Effector memory CD4-positive, alpha-beta T cell (primary cell): ENCODE results near the gene COBL.

Experiments
- DNase-seq, 3 donors: peaks; one replicate each; pipeline ENCODE4 v3.0.0-alpha.2; 2020
- H3K27ac ChIP-seq: 2 replicates; pipeline ENCODE4 v1.7.0; 2013; ENCODE audit warnings: mild to moderate bottlenecking, low read length, moderate library complexity; ENCODE audit not compliant: insufficient read depth, poor library complexity, severe bottlenecking
- H3K27me3 ChIP-seq: replicated peaks from 2 replicates; pipeline ENCODE4 v1.7.0; 2013; ENCODE audit warnings: mild to moderate bottlenecking, low read length; ENCODE audit not compliant: insufficient read depth, control insufficient read depth, poor library complexity, severe bottlenecking
- H3K36me3 ChIP-seq: 2 replicates; pipeline ENCODE4 v1.7.0; 2013; ENCODE audit warnings: mild to moderate bottlenecking, low read length, moderate library complexity; ENCODE audit not compliant: control insufficient read depth, insufficient read depth
- H3K4me1 ChIP-seq: 2 replicates; pipeline ENCODE4 v1.7.0; 2013; ENCODE audit warnings: low read length, mild to moderate bottlenecking; ENCODE audit not compliant: control insufficient read depth, insufficient read depth, poor library complexity, severe bottlenecking
- H3K4me3 ChIP-seq: 2 replicates; pipeline ENCODE4 v1.7.0; 2013; ENCODE audit warnings: low read length, low read depth, mild to moderate bottlenecking; ENCODE audit not compliant: insufficient read depth, poor library complexity, severe bottlenecking
- H3K9me3 ChIP-seq: 2 replicates; pipeline ENCODE4 v1.7.0; 2013; ENCODE audit warnings: mild to moderate bottlenecking, low read length, moderate library complexity; ENCODE audit not compliant: control insufficient read depth

COBL gene

GRCh38 chr7:51085034-51085692, 231.4 kb downstream of the COBL start:
- no peak for DNase-seq
- Histone ChIP-seq H3K27ac (no peak overlapping the region), H3K9me3 (peaks cover 1% of the 10 kb centered on the region), H3K4me1 (no peaks in the 10 kb centered on the region), H3K27me3 (no peaks in the 10 kb centered on the region), H3K4me3 (no peak overlapping the region), H3K36me3 (no peaks in the 10 kb centered on the region)

GRCh38 chr7:51084121-51084520, 232.5 kb downstream of the COBL start:
- Histone ChIP-seq H3K27me3 (no peaks in the 10 kb centered on the region), H3K4me3 (no peak overlapping the region), H3K36me3 (no peaks in the 10 kb centered on the region), H3K4me1 (no peaks in the 10 kb centered on the region), H3K9me3 (no peaks in the 10 kb centered on the region), H3K27ac (no peak overlapping the region)
- DNase-seq, result no peak

GRCh38 chr7:51082940-51083533, 233.6 kb downstream of the COBL start:
- no peak overlapping the region for H3K4me3 ChIP-seq
- no peaks in the 10 kb centered on the region for H3K4me1 ChIP-seq
- H3K36me3 ChIP-seq, result no peaks in the 10 kb centered on the region
- no peaks in the 10 kb centered on the region for H3K9me3 ChIP-seq
- DNase-seq, result no peak
- H3K27ac ChIP-seq, result no peak overlapping the region
- H3K27me3 ChIP-seq, result no peaks in the 10 kb centered on the region

- no peaks in the 10 kb centered on the region for H3K36me3 ChIP-seq
- H3K27me3 ChIP-seq, result no peaks in the 10 kb centered on the region
- H3K4me1 ChIP-seq, result no peaks in the 10 kb centered on the region
- H3K9me3 ChIP-seq, result no peaks in the 10 kb centered on the region
- no peak overlapping the region for H3K27ac ChIP-seq
- DNase-seq, result no peak
- no peak overlapping the region for H3K4me3 ChIP-seq
Observed at GRCh38 chr7:51082096-51082840, 234.3 kb downstream of the COBL start.

GRCh38 chr7:51081270-51081890, 235.2 kb downstream of the COBL start:
- no peak overlapping the region for H3K27ac ChIP-seq
- no peak overlapping the region for H3K4me3 ChIP-seq
- no peaks in the 10 kb centered on the region for H3K4me1 ChIP-seq
- no peaks in the 10 kb centered on the region for H3K36me3 ChIP-seq
- H3K27me3 ChIP-seq, result no peaks in the 10 kb centered on the region
- no peaks in the 10 kb centered on the region for H3K9me3 ChIP-seq
- no peak for DNase-seq

GRCh38 chr7:51080622-51081269, 235.9 kb downstream of the COBL start:
- H3K9me3 ChIP-seq, result no peaks in the 10 kb centered on the region
- no peaks in the 10 kb centered on the region for H3K36me3 ChIP-seq
- no peak overlapping the region for H3K27ac ChIP-seq
- no peaks in the 10 kb centered on the region for H3K4me1 ChIP-seq
- no peak for DNase-seq
- H3K4me3 ChIP-seq, result no peak overlapping the region
- no peaks in the 10 kb centered on the region for H3K27me3 ChIP-seq

- H3K9me3 ChIP-seq, result no peaks in the 10 kb centered on the region
- H3K4me1 ChIP-seq, result no peaks in the 10 kb centered on the region
- no peak for DNase-seq
- no peaks in the 10 kb centered on the region for H3K27me3 ChIP-seq
- no peak overlapping the region for H3K27ac ChIP-seq
- H3K4me3 ChIP-seq, result no peak overlapping the region
- H3K36me3 ChIP-seq, result no peaks in the 10 kb centered on the region
Observed at GRCh38 chr7:51080216-51080615, 236.4 kb downstream of the COBL start.

- H3K4me1 ChIP-seq, result no peaks in the 10 kb centered on the region
- no peaks in the 10 kb centered on the region for H3K9me3 ChIP-seq
- H3K36me3 ChIP-seq, result no peaks in the 10 kb centered on the region
- DNase-seq, result no peak
- H3K27me3 ChIP-seq, result no peaks in the 10 kb centered on the region
- H3K27ac ChIP-seq, result no peak overlapping the region
- no peak overlapping the region for H3K4me3 ChIP-seq
Observed at GRCh38 chr7:51079494-51079893, 237.1 kb downstream of the COBL start.

GRCh38 chr7:51078653-51079052, 238.0 kb downstream of the COBL start:
- H3K36me3 ChIP-seq, result no peaks in the 10 kb centered on the region
- DNase-seq, result no peak
- H3K4me3 ChIP-seq, result no peak overlapping the region
- H3K27me3 ChIP-seq, result no peaks in the 10 kb centered on the region
- no peaks in the 10 kb centered on the region for H3K4me1 ChIP-seq
- no peak overlapping the region for H3K27ac ChIP-seq
- no peaks in the 10 kb centered on the region for H3K9me3 ChIP-seq
